NB4 (cell line): ENCODE data around the gene IFNA16.
"Not testable (repeated sequence)": the region's sequence is repeated elsewhere in the genome, so short reads cannot be mapped to it uniquely, and the experiment has no call there.

ENCODE experiments used
- DNase-seq: peaks from one replicate; pipeline ENCODE4 v3.0.0; 2010; ENCODE audit warnings: low read depth
- H3K4me3 ChIP-seq: one replicate; pipeline ENCODE4 v1.5.1; 2011; ENCODE audit warnings: mild to moderate bottlenecking, low read depth, low read length, moderate library complexity
- CTCF ChIP-seq: IDR thresholded peaks from one replicate; pipeline ENCODE4 v1.5.1; 2012; ENCODE audit warnings: low read depth, low read length
- MAX ChIP-seq: IDR thresholded peaks from 2 replicates; pipeline ENCODE4 v1.6.1; 2011; ENCODE audit warnings: low read depth, low read length
- MYC ChIP-seq: IDR thresholded peaks from 2 replicates; pipeline ENCODE4 v1.6.1; 2011; ENCODE audit warnings: low read depth, low read length
- POLR2A ChIP-seq: IDR thresholded peaks from 2 replicates; pipeline ENCODE4 v1.6.1; 2011; ENCODE audit warnings: mild to moderate bottlenecking; ENCODE audit not compliant: insufficient read length; ENCODE audit errors: extremely low read depth

Gene IFNA16

GRCh38 chr9:21244836-21245235 is 27.7 kb upstream of the IFNA16 start:
- no peak for TF ChIP-seq CTCF
- TF ChIP-seq MAX: no peak
- TF ChIP-seq MYC: no peak
- no peak for TF ChIP-seq POLR2A
- no peak for DNase-seq
- H3K4me3 ChIP-seq: no peak overlapping the region

- TF ChIP-seq MYC (no peak), CTCF (no peak), MAX (no peak), POLR2A (no peak)
- no peak within 1 kb of the TSS for H3K4me3 ChIP-seq
- no peak for DNase-seq
These were observed 22.8 kb upstream of the IFNA16 start, which contains the start of gene IFNA14 for GRCh38 chr9:21239911-21240310. IFNA14 (minus strand) TSS chr9:21240005; CDS start chr9:21239935, 70 bp downstream.

- not testable (repeated sequence) for DNase-seq, H3K4me3 ChIP-seq
These were observed 19.2 kb upstream of the IFNA16 start for GRCh38 chr9:21236360-21236714.

GRCh38 chr9:21235468-21236359 is 18.6 kb upstream of the IFNA16 start:
- peak overlapping the region; percentile 1 for H3K4me3 ChIP-seq
- TF ChIP-seq MAX: peak; percentile 18; the same call in 1 of the 2 replicates
- TF ChIP-seq MYC: peak; percentile 26; the same call in 1 of the 2 replicates
- peak; percentile 96 for TF ChIP-seq CTCF
- DNase-seq: peak; percentile 85

GRCh38 chr9:21234153-21234687 is 17.1 kb upstream of the IFNA16 start:
- H3K4me3 ChIP-seq: no peak overlapping the region
- no peak for DNase-seq
- TF ChIP-seq MYC (no peak), CTCF (no peak), MAX (no peak), POLR2A (no peak)

- TF ChIP-seq MYC (no peak), MAX (no peak), CTCF (no peak), POLR2A (no peak)
- no peak for DNase-seq
- no peak overlapping the region for H3K4me3 ChIP-seq
These were observed 16.1 kb upstream of the IFNA16 start for GRCh38 chr9:21233258-21233657.
